ENCODE results near the gene SV2C.
"Not testable (repeated sequence)": the region's sequence is repeated elsewhere in the genome, so short reads cannot be mapped to it uniquely, and the experiment has no call there.

SV2C gene

DNA sequence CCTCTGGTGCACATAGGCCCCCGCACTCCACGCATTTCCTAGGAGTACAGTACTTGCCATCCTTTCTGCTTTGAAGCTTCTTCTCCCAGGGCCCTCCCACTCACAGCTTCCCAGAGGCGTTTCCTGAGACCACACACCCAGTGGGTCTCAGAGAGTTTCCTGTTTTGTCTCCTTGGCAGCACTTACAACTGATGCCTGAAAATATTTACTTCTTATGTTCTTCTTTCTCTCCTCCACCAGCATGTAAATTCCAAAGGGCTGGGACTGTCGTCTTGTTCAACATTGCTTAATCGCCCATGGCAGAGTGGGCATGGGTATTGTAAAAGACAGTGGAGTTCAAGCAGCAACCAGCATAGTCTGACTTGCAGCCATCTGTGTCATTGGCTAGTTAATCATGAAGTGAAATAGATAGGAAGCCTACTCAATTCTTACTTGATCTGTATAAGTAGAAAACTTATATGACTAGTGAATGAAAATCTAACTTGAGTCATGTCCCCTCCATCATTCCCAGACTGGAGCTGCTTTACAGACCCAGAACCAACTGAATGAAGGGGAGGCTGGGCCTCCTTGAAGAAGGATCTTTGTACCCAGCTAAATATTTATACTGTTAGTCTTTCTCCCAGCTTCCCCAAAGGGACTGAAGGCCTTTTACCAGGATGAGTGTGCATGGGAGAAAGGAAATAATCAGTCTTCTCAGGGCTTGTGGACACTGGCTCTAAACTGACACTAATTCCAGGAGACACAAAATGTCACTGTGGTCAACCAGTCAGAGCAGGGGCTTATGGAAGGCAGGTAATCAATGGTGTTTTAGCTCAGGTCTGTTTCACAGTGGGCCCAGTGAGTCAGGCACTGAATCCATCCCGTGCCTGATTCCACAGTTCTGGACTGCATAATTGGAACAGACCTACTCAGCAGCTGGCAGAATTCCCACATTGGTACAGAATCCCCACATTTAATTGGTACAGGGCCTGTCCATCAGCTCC lies 116.4 kb downstream of the SV2C start:
- DNase-seq (ENCODE audit: low spot score), result no peak

DNA sequence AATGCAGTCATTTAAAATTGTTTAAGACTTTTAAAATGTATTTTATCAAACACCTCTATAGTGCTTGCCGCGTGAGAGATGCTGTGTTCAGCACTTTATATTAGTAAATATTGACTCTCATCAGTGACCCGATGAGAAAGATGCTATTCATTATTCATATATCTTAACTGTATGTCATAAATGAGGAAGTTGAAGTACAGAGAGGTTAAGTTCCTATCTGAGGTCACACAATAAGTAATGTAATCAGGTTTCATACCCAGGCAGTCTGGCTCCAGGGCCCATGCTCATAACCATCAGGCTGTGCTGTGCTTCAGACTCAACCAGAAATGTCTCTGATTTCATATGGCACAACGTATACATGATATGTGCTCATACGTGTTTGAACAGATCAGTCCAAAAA lies 119.0 kb downstream of the SV2C start:
- no peak for DNase-seq (ENCODE audit: low spot score)

DNA sequence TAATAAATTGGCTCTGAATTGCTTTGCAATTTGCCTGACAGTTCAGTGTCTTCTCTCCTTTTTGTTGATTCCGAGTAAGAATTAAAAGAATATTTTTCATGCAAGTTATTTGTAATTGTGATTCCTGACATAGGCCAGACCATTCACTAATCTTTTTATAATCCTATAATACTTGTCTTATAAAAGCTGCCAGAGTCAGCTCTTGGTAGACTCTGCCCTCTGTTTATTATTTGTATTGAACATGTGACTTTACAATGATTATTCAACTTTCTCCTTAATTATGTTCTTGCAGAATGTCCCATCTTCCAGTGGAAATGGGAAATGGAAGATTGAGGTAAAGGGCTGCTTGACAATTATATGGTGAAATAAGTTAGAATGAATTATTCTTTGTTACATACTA lies 121.0 kb downstream of the SV2C start:
- no peak for DNase-seq (ENCODE audit: low spot score)

DNA sequence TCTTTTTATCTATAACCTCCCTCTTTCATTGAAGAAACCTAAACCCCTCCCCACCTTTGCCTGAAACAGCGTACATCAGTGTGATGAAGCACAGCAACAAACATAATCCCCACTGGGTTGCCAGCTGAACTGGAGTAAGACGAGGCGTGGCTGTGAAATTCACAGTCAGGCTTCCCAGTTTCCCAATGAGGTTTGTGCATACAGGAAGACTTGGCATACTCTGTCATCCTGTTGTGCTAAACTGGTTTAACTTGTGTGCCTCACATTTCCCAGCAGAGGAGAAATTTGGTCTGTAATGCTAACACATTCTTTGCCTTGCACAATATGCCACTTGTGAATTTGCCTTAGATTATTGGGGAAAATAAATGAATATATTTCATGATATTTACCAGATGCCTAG lies 121.5 kb downstream of the SV2C start:
- DNase-seq (ENCODE audit: low spot score), result no peak

DNA sequence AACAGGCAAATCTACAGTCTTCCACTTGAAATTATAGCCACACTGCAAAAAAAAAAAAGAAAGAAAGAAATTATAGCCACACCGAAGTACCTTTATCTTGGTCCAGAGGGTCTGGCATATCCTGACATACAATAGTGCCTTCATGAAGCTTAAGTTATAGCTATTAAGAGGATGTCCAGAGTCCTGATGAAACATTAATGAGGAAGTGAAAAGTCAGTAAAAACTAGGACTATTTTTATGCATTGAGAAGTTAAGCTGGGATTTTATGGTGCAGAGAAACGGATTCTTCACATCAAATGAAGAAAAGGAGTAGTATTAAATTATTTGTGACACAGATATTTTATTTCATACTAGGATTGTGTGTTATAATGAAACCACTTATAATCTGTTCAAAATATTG lies 123.9 kb downstream of the SV2C start:
- no peak for DNase-seq (ENCODE audit: low spot score)

DNA sequence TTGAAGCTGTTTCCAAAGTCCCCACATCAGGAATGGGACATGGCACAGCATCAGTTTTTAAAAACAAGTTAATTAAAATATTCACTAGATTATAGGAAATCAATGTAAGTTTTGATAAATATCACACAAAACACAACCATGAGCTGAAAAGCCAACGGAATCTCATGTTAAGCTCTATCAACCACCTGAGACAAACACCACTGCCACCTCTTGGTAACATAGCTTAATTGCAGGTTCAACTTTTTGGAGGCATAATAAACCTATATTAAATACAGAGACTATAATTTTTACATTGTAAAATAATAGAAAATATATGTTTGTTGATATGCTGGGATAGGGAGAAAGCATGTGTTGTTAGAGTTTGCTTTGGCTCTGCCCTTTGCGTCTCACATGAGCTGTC lies 126.1 kb downstream of the SV2C start:
- DNase-seq (ENCODE audit: low spot score), result no peak

DNA sequence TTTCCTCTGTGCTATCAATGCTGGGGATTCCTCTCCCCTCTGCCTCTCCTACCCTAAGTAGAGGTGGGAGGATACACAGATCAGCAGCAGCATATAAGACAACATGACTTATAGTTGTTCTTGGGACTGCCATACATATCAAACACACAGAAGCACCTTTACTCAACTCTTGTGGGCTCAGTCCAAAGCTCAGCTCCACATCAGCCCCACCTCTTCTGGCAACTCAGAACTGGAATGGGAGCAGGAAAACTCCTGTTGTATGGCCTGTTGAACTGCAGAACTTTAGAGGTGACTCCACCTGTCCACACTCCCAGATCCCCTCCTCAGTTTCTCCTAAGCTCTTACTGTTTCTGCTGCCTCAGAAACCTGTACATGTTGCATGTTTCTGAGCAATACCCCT lies 127.8 kb downstream of the SV2C start:
- no peak for DNase-seq (ENCODE audit: low spot score)

DNA sequence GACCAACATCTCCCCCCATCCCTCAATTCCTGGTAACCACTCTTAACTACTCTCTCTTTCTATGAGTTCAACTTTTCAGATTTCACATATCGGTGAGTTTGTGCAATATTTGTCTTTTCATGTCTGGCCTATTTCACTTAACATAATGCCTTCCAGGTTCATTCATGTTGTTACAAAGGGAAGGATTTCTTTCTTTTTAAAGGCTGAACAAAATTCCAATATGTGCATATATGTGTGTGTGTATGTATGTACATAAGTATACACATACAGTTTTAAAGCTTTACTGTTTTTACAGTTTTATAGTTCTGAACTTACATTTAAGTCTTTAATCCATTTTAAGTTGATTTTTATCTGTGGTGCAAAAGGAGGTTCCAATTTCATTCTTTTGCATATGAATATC lies 130.7 kb downstream of the SV2C start:
- DNase-seq (ENCODE audit: low spot score), result no peak

DNA sequence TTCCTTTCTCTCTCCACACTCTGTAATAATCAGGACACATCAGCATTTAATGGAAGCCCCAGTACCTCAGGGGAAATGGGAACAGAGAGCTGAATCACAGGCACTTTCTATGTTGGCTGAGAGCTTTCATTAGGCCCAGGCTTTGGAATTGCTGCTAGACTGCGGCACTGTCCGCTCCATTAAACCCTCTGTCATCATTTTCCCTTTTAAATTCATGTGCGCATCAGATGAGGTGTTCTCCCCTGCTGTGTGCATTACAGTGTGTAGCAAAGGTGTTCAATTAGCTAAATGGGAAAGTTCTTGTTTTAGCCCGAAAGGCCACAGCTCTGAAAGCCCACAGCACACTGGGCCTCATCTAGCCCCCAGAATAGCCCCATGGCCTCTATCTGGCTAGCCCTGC lies 133.6 kb downstream of the SV2C start:
- no peak for DNase-seq (ENCODE audit: low spot score)

DNA sequence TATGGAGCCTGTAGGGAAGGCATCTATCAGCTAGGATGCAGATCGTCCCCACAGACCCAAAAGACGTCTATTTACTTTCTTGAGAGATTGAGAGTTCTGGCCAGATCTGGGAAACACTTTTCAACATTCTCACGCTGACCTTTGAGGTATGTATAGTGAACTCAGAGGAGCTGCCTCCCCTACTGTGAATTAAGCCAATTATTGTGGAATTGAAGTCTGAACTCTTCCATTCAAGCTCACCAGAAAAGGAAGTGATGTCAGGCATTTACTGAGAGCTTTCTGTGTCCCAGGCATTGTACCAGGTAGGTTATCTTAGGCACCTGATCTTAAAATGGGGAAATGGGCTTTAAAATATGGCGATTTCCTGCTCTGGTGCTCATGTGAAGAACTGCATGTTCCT lies 136.5 kb downstream of the SV2C start:
- no peak for DNase-seq (ENCODE audit: low spot score)

DNA sequence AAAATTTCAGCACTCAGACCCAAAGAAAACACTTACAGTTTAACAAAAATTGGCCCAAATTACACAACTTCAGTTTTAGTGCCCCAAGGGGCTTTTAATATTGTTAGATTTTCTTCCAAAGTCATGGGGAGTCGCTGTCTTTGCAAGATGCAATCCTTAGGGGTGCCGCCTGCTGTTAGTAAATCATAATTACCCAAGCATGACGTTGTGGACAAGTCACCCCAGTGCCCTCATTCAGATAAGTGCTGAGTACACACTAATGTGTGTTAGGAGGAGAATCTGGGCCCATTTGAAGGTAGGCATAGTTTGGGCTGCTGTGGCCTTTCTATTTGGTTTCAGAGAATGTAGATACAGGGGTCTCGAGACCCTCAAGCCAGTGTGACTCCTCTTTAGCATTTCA lies 138.1 kb downstream of the SV2C start:
- DNase-seq (ENCODE audit: low spot score), result no peak

DNA sequence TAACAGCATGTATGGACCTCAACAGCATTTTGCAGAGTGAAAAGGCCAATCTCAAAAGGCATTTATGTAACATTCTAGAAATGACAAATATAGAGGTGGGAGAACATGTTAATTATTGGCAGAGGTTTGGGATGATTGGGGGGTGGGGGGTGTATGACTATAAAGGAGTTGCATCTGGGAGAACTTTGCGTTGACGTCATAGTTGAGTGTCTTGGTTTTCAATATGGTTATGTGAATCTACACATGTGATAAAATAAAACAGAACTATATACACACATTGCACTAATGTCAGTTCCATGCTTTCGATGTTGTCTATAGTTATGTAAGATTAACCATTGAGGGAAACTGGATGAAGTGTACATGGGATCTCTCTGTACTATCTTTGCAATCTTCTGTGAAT lies 139.1 kb downstream of the SV2C start:
- no peak for DNase-seq (ENCODE audit: low spot score)

DNA sequence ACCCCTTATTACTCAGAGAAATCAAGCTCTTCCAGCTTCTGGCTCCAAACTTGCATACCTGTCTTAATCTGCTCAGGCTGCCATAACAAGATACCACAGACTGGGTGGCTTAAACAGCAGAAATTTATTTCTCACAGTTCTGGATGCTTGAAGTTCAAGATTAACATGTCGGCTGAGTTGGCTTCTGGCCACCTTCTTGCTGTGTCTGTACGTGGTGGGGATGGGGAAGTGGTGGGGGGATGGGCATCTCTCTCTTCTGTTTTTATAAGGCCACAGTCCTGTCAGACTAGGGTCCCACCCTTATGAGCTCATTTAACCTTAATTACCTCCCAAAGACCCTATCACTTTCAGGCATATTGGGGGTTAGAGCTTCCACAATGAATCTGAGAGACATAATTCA lies 140.5 kb downstream of the SV2C start:
- DNase-seq (ENCODE audit: low spot score), result no peak

DNA sequence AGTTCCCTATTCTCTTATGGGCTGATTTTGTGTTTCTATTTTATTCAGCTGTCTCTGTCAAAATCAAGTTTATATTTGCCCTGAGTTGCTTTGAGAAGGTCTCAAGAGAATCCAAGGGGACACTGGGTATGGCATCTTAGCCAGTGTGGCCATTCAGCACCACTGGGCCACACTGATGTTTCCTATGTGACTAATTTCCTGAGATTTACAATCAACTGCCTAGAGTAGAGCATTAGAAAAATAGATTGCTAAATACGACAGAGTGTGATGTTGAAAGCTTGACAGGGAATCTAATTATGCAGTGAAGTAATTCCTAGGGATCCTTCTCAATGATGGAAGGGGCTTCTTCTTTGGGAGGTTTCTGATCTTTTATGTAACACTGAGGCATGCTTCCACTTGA lies 141.7 kb downstream of the SV2C start:
- DNase-seq (ENCODE audit: low spot score), result no peak

DNA sequence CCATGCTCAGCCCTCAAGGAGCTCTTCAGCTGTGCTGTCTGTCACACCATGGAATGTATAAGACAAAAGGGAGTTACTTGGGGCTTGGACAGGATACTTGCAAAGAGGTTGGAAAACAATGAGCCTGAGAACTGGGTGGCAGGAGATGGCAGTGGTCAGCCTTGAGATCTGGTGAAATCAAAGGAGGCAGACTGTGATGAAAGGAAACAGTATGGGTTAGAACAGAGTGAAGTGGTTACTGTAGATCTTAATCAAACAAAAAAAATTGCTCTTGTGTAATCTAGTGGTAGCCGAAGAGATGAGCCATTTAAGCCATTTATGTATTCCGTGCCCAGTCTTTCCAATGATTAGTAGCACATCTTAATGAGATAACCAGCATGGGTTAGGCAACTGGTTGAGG lies 142.2 kb downstream of the SV2C start:
- no peak for DNase-seq (ENCODE audit: low spot score)

DNA sequence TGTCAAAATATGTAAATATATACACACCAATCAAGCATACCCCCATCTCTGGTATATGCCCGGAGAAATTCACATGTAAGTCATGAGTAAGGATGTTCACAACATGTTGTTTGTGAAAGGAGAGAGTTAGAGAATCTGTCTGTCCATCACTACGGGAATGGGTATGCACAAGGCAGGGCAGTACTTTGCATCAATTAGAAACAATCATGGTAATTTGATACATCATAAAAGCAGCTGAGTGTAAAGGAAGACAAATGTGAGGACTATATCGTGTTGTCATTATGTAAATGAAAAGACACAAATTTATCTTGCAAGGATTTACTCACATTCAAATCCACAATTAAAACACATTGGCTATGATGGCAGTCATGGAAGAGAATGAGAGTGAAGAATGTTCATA lies 146.7 kb downstream of the SV2C start:
- DNase-seq (ENCODE audit: low spot score), result no peak

DNA sequence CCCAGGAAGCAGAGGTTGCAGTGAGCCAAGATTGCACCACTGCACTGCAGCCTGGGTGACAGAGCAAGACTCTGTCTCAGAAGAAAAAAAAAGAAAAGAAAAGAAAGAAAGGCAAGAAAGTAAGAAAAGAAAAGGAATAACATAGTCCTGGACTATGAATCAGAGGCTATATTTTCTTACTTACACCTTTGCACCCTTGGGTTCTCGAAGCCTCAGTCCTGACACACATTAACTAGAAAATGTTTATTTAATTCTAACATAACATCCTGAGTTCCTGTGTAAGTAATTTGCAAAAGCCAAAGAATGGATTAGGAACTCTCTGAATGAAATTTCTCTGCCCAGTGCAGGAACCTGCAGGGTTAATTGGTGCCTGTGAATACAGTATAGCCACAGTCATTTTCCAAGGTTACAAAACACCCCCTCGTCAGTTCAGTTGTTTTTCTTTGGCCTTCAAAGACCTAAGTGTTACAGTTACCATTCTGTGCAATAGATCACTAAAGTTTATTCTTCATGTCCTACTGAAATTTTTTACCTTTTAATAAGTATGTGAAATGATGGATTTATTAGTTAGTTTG lies 147.6 kb downstream of the SV2C start:
- DNase-seq (ENCODE audit: low spot score), result no peak

DNA sequence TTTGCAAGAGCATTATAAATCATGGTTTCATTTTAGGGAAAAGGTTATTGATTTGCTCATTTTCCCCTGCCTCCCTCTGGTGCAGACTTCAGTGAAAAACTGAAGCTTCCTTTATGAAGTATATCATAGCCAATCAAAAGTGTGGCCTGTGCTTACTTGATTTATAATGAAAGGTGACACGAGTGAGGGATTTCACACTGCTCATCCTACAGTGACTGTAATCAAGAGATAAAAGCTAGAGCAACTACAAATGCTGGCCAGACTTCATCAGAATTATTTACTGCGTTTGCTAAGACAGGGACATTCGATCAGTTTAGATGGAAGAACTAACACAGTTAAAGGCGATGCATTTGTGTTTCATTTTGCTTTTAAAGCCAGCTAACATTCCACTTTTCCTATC lies 151.5 kb downstream of the SV2C start:
- DNase-seq (ENCODE audit: low spot score), result no peak

DNA sequence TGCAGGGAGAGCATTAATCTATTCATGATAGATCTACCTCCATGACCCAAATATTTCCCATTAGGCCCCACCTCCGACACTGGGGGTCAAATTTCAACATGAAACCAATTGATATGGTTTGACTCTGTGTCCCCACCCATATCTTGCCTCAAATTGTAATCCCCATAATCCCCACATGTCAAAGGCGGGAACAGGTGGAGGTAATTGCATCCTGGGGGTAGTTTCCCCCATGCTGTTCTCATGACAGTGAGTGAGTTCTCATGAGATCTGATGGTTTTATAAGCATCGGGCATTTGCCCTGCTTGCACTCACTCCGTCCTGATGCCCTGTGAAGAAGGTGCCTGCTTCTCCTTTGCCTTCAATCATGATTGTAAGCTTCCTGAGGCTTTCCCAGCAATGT lies 153.5 kb downstream of the SV2C start:
- DNase-seq (ENCODE audit: low spot score), result no peak

DNA sequence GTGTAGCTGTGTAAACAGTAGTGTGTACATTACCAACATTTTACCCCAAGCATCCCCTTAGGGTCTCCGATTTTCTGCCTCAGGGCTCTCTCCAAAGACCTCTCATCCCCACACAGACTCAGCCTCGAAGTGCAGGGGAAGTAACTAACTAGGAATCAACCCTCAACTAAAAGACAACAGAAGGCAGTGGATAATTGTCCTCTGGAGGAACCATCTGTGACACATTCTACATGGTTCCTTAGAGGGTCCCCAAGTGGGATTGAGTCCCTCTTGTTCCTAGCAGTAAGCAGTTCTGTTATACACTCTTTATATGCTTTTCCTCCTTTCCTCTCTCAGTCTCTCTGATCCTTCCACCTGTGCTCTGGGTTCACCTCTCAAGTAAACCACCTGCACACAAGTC lies 157.2 kb downstream of the SV2C start:
- DNase-seq (ENCODE audit: low spot score), result no peak

DNA sequence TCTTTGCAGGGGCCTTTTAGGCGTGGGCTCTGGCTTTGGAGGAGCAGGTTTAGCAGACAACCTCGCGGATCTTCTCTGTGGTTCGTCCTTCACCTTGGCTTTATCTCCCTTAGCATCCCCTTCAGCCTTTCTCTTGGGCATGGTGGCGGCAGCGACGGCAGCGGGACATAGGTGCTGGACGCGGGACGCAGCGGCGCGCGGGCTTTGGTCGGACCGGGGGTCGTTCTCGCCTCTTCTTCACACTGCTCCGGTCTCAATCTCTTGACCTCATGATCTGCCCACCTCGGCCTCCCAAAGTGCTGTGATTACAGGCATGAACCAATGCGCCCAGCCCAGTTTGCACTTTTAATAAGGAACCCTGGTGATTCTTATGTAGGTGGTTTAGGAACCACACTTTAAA lies 159.0 kb downstream of the SV2C start:
- DNase-seq (ENCODE audit: low spot score), result not testable (repeated sequence)

DNA sequence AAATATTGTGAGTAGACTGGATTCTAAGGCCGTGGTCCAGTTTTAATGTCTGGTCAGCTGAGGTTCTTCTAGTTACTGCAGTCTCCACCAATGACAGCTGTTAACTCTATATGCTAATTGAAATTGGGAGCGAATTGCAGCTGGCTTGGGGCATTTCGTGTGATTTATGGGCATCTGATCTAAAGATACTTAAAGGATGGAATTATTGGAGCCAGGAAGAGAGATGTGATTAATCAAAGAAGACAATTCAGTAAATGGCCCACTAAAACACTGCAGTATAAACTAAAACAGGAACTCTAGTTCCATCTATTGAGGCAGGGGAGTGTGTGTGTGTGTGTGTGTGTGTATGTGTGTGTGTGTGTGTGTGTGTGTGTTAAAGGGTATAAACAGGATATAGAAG lies 162.4 kb downstream of the SV2C start:
- DNase-seq (ENCODE audit: low spot score), result no peak

DNA sequence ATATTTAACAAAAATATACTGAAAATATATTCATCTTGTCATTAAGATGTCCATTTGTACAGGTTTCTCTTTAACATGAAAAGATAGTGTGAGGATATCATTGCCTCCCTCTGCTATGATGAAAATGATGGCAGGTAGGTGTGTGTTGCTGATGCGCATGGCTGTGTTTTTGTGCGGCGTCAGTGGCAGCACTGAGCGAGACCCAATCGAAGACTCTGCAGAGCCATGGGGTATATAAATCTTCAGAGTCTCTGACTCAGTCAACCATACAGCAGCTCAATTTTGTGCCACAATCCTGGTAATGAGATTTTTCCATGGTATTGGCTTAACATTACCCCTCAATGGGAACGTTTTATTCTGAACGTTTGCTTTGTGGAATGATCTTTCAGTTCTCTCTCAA lies 166.4 kb downstream of the SV2C start:
- DNase-seq (ENCODE audit: low spot score), result no peak

DNA sequence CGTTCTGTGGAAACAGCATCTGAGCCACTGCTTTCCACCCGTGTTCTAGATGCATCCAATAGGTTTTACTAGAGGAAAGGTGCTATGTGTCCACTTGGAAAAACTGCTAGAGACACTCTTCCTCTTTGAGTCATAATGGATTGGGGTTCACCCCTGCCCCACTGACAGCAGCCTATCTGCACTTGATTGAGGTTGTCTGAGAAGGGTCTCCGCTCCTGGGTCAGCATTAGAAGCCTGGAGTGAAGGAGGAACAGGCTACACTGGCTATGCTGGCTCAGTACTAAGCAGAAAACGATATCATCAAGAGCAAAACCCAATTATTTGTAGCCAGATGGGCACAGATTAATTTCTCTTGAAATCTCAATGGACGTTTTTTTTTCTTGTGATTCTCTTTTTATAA lies 167.3 kb downstream of the SV2C start:
- no peak for DNase-seq (ENCODE audit: low spot score)

Measured in AG08396 (cell line).